Naive thymus-derived CD8-positive, alpha-beta T cell (primary cell): Measurements from ENCODE around the gene LHPP. TPM values are rescaled to one million over a fixed set of nuclear protein-coding genes. Genes with fewer than 3 reads are reported as not detected.

ENCODE experiments used
- ATAC-seq, 2 donors: fragments of 150-1000 bp; cut with Tn5 transposase in 1 of 2; sonication (Bioruptor Pico), chemical (Tn5 transposase) in 1 of 2; 1 replicate in 1 of 2; 2 replicates in 1 of 2; pipeline ENCODE4 v1.10.0; 2021; ENCODE audit warnings: mild to moderate bottlenecking in 2 of 2, moderate library complexity in 2 of 2
- POLR2A ChIA-PET: fragments of 350-600 bp; sonication (Branson Sonifier 250); formaldehyde crosslinking; loops from one replicate; lab custom pipeline; 2021; ENCODE audit warnings: antibody characterized with exemption; lab: Charles Lee
- DNase-seq, 10 donors: peaks; one replicate each; pipeline versions ENCODE4 v3.0.0 to v3.0.0-alpha.2; 2020 to 2022
- H3K27ac Mint-ChIP-seq, 10 donors: one replicate each; pipeline ENCODE4 v1.8.0; 2020 to 2022; ENCODE audit warnings: mild to moderate bottlenecking in 10 of 10, mixed read lengths in 10 of 10, moderate library complexity in 4 of 10, inconsistent platforms in 1 of 10
- H3K27me3 Mint-ChIP-seq, 5 donors: one replicate each; pipeline ENCODE4 v1.8.0; 2021 to 2022; ENCODE audit warnings: mixed read lengths in 5 of 5
- H3K36me3 Mint-ChIP-seq, 3 donors: one replicate each; pipeline ENCODE4 v1.8.0; 2020 to 2022; ENCODE audit warnings: mixed read lengths in 3 of 3, mild to moderate bottlenecking in 2 of 3, inconsistent platforms in 1 of 3
- H3K4me1 Mint-ChIP-seq, 4 donors: one replicate each; pipeline ENCODE4 v1.8.0; 2021 to 2022; ENCODE audit warnings: mixed read lengths in 4 of 4
- H3K4me3 Mint-ChIP-seq, 10 donors: one replicate each; pipeline ENCODE4 v1.8.0; 2020 to 2022; ENCODE audit warnings: mild to moderate bottlenecking in 10 of 10, mixed read lengths in 10 of 10, moderate library complexity in 6 of 10, inconsistent platforms in 1 of 10
- H3K9me3 Mint-ChIP-seq, 9 donors: one replicate each; pipeline ENCODE4 v1.8.0; 2020 to 2022; ENCODE audit warnings: mixed read lengths in 9 of 9, mild to moderate bottlenecking in 3 of 9, inconsistent platforms in 1 of 9, moderate library complexity in 1 of 9
- polyA plus RNA-seq, 3 donors: library from polyadenylated mRNA; unstranded; fragments of 300-500 nt; fragmentation: Illumina TruSeq; gene quantifications; one replicate each; pipeline ENCODE4 v1.2.3, GENCODE V29; 2021
- total RNA-seq, 8 experiments: library from RNA in 2 of 8; stranded (reverse) in 2 of 8; gene quantifications; one replicate each; pipeline ENCODE4 v1.2.3 and lab custom pipeline; 2021 to 2026

LHPP gene
- total and polyA plus RNA-seq, 5 experiments from 2014 or later, result 18.1 to 27.4 (median 23.3) TPM

GRCh38 chr10:124537891-124538290, 76.3 kb downstream of the LHPP start:
- Mint-ChIP-seq H3K4me3 (no peak overlapping the region), H3K27ac (no peak overlapping the region), H3K27me3 (no peaks in the 10 kb centered on the region), H3K9me3 (no peaks in the 10 kb centered on the region), H3K36me3 (peaks cover 0 to 3% (median 0%) of the 10 kb centered on the region in 3 donors), H3K4me1 (peaks cover 0 to 40% (median 13%) of the 10 kb centered on the region in 4 donors)
- ATAC-seq (no peak), DNase-seq (no peak)
- POLR2A ChIA-PET, result interaction anchor here (0.7 to 0.8 kb wide), 2 partner anchors 207 to 457 kb away, joined by 3 read pairs; partner anchors contain the start of gene FAM53B

DNA sequence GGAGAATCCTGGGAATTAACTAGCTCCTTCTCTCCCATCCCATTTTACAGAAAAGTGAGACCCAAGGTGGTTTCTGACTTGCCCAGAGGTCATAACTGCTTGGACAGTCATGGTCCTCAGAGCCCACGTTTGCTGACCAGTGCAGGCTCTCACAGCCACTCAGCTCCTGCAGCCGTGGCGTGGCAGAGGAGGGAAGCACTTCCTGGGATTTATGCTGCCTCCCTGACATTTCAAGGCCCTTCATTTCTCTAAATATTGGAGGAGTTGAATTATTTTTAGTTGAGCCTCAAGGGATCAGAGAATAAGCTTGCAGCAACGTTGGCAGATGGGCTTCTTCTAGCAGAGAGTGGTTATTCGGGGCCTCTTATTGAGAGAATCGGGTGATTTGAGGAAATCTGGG, 77.1 kb downstream of the LHPP start:
- Mint-ChIP-seq H3K4me1 (peaks cover 0 to 40% (median 13%) of the 10 kb centered on the region in 4 donors), H3K9me3 (no peaks in the 10 kb centered on the region), H3K4me3 (no peak overlapping the region), H3K27ac (peak overlapping the region in 1 of 10 donors; percentile 32), H3K36me3 (peaks cover 0 to 3% (median 0%) of the 10 kb centered on the region in 3 donors), H3K27me3 (no peaks in the 10 kb centered on the region)
- ATAC-seq (no peak), DNase-seq (no peak)
- POLR2A ChIA-PET, result interaction anchor here (0.6 to 1.1 kb wide), 2 partner anchors 203 to 283 kb away, joined by 3 read pairs; no protein-coding TSS in a partner anchor

- ATAC-seq (peak; percentile 83 to 90), DNase-seq (peak; percentile 44 to 81 (median 62))
- H3K27me3 Mint-ChIP-seq, result no peaks in the 10 kb centered on the region
- POLR2A ChIA-PET, result interaction anchor here (0.7 to 1.1 kb wide), 3 partner anchors 79 to 202 kb away, joined by 3 to 4 read pairs (median 3); no protein-coding TSS in a partner anchor
- H3K4me3 Mint-ChIP-seq, result peak overlapping the region in 3 of 10 donors; percentile 11 to 37 (median 23)
- H3K4me1 Mint-ChIP-seq, result peaks cover 0 to 38% (median 11%) of the 10 kb centered on the region in 4 donors
- peak overlapping the region in 2 of 10 donors; percentile 20 to 48 for H3K27ac Mint-ChIP-seq
- no peaks in the 10 kb centered on the region for H3K9me3 Mint-ChIP-seq
- peaks cover 0 to 3% (median 0%) of the 10 kb centered on the region in 3 donors for H3K36me3 Mint-ChIP-seq
These were observed 78.5 kb downstream of the LHPP start for GRCh38 chr10:124539935-124540641.

DNA sequence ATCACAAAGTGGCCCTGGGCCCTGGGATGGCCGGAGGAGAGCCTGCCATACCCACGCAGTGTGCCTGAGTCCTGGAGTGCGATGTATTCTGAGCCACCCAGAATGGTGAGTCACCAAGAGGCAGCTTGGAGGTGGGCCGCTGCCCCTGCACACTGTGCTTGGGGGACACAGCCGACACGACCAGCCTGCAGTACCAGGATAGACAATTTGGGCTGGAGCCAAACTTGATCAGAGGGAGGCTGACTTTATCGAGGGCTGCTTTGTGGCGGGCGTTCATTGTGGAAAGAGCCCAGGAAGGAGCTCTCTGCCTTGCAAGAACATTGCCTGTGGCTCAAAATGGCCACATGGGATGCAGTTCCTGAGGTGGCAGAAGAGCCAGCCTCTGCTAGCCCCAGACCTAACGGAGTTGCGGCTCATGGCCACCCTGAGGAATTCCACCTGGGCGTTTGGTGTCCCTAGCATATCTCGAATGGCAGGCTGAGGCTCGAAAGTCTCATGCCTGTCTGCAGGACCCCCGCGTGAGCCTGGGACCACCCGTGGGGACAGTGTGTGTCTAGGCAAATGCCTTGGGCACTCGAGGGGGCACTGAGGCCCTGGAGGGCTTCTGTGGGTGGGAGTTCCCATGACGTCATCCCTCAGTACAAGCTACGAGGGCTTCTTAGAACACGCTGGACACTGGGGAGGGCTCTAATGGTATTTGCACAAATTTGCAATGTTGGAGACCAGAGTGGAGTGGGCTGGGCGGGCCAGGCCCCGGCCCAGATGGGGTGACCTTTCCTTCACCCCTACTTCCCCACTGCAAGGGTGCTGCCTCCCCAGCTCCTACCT, 79.7 kb downstream of the LHPP start:
- Mint-ChIP-seq H3K4me1 (peaks cover 5 to 39% (median 20%) of the 10 kb centered on the region in 4 donors), H3K9me3 (peaks cover 0 to 1% (median 0%) of the 10 kb centered on the region in 9 donors), H3K4me3 (no peak overlapping the region), H3K36me3 (peaks cover 0 to 3% (median 0%) of the 10 kb centered on the region in 3 donors), H3K27me3 (no peaks in the 10 kb centered on the region), H3K27ac (no peak overlapping the region)
- DNase-seq, result no peak
- no peak for ATAC-seq
- POLR2A ChIA-PET, result interaction anchor here (1.1 to 1.9 kb wide), 2 partner anchors 177 to 200 kb away, joined by 3 to 6 read pairs; no protein-coding TSS in a partner anchor

GRCh38 chr10:124542336-124542735, 80.7 kb downstream of the LHPP start:
- Mint-ChIP-seq H3K9me3 (peaks cover 0 to 1% (median 0%) of the 10 kb centered on the region in 9 donors), H3K27ac (no peak overlapping the region), H3K4me3 (no peak overlapping the region), H3K4me1 (peaks cover 7 to 49% (median 20%) of the 10 kb centered on the region in 4 donors), H3K27me3 (no peaks in the 10 kb centered on the region), H3K36me3 (no peaks in the 10 kb centered on the region)
- no peak for DNase-seq
- POLR2A ChIA-PET, result interaction anchor here (1.1 to 1.9 kb wide), 2 partner anchors 176 to 199 kb away, joined by 3 to 6 read pairs; no protein-coding TSS in a partner anchor
- ATAC-seq, result no peak

GRCh38 chr10:124543146-124543545, 81.5 kb downstream of the LHPP start:
- Mint-ChIP-seq H3K4me3 (no peak overlapping the region), H3K27me3 (no peaks in the 10 kb centered on the region), H3K4me1 (peaks cover 7 to 56% (median 20%) of the 10 kb centered on the region in 4 donors), H3K27ac (no peak overlapping the region), H3K9me3 (peaks cover 0 to 1% (median 0%) of the 10 kb centered on the region in 9 donors), H3K36me3 (no peaks in the 10 kb centered on the region)
- DNase-seq, result no peak
- POLR2A ChIA-PET, result no interaction called here
- ATAC-seq, result no peak

DNA sequence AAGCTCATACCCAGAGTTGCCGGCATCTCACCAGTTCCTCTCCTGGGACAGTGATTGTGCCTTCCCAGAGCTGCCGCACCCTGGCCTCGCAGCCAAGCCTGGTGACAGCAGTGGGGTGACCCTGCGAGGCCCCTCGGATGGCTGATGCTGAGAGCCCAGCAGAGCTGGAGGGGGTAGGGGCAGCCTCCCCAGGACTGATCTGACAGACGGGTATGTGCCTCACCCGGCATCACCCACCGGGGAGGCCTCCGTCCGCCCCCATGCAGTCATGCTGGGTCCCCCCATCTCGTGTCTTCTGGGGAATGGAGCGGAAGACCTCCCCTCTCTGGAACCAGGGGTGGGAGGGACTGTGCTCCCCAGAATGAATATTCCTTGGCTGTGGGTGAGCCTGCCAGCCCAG, 82.3 kb downstream of the LHPP start:
- DNase-seq (no peak), ATAC-seq (no peak)
- H3K27me3 Mint-ChIP-seq, result no peaks in the 10 kb centered on the region
- no peak overlapping the region for H3K27ac Mint-ChIP-seq
- H3K4me3 Mint-ChIP-seq, result no peak overlapping the region
- H3K4me1 Mint-ChIP-seq, result peaks cover 7 to 57% (median 20%) of the 10 kb centered on the region in 4 donors
- no peaks in the 10 kb centered on the region for H3K36me3 Mint-ChIP-seq
- H3K9me3 Mint-ChIP-seq, result peaks cover 0 to 1% (median 0%) of the 10 kb centered on the region in 9 donors
- POLR2A ChIA-PET, result interaction anchor here (2.0 kb wide), 1 partner anchor 197 kb away, joined by 8 read pairs; no protein-coding TSS in a partner anchor

- Mint-ChIP-seq H3K27me3 (no peaks in the 10 kb centered on the region), H3K27ac (peak overlapping the region in 4 of 10 donors; percentile 6 to 56 (median 28)), H3K4me3 (peak overlapping the region in 6 of 10 donors; percentile 23 to 72 (median 60)), H3K4me1 (peaks cover 7 to 64% (median 19%) of the 10 kb centered on the region in 4 donors), H3K36me3 (no peaks in the 10 kb centered on the region), H3K9me3 (peaks cover 0 to 1% (median 0%) of the 10 kb centered on the region in 9 donors)
- POLR2A ChIA-PET, result interaction anchor here (1.1 to 2.0 kb wide), 2 partner anchors 175 to 196 kb away, joined by 6 to 8 read pairs; no protein-coding TSS in a partner anchor
- ATAC-seq, result peak in 1 of 2 donors; percentile 45
- peak in 1 of 10 donors; percentile 11 for DNase-seq
These were observed 83.1 kb downstream of the LHPP start for GRCh38 chr10:124544711-124545110.

GRCh38 chr10:124545351-124546054, 83.9 kb downstream of the LHPP start:
- H3K27ac Mint-ChIP-seq, result peak overlapping the region in 7 of 10 donors; percentile 14 to 71 (median 40)
- H3K4me1 Mint-ChIP-seq, result peaks cover 7 to 64% (median 16%) of the 10 kb centered on the region in 4 donors
- H3K27me3 Mint-ChIP-seq, result no peaks in the 10 kb centered on the region
- POLR2A ChIA-PET, result interaction anchor here (0.9 to 2.0 kb wide), 3 partner anchors 174 to 199 kb away, joined by 3 to 8 read pairs (median 6); partner anchors contain the start of gene FAM53B
- H3K36me3 Mint-ChIP-seq, result no peaks in the 10 kb centered on the region
- H3K4me3 Mint-ChIP-seq, result peak overlapping the region; percentile 46 to 72 (median 60)
- DNase-seq (peak in 2 of 10 donors; percentile 12 to 23), ATAC-seq (peak; percentile 65 to 72)
- H3K9me3 Mint-ChIP-seq, result peaks cover 0 to 1% (median 0%) of the 10 kb centered on the region in 9 donors

GRCh38 chr10:124546055-124546369, 84.4 kb downstream of the LHPP start:
- Mint-ChIP-seq H3K4me3 (peak overlapping the region in 4 of 10 donors; percentile 18 to 71 (median 58)), H3K27me3 (no peaks in the 10 kb centered on the region), H3K36me3 (no peaks in the 10 kb centered on the region), H3K27ac (peak overlapping the region in 3 of 10 donors; percentile 14 to 57 (median 52)), H3K9me3 (peaks cover 0 to 1% (median 0%) of the 10 kb centered on the region in 9 donors), H3K4me1 (peaks cover 7 to 62% (median 16%) of the 10 kb centered on the region in 4 donors)
- DNase-seq, result no peak
- POLR2A ChIA-PET, result interaction anchor here (1.1 to 2.0 kb wide), 2 partner anchors 173 to 195 kb away, joined by 6 to 8 read pairs; no protein-coding TSS in a partner anchor
- no peak for ATAC-seq

DNA sequence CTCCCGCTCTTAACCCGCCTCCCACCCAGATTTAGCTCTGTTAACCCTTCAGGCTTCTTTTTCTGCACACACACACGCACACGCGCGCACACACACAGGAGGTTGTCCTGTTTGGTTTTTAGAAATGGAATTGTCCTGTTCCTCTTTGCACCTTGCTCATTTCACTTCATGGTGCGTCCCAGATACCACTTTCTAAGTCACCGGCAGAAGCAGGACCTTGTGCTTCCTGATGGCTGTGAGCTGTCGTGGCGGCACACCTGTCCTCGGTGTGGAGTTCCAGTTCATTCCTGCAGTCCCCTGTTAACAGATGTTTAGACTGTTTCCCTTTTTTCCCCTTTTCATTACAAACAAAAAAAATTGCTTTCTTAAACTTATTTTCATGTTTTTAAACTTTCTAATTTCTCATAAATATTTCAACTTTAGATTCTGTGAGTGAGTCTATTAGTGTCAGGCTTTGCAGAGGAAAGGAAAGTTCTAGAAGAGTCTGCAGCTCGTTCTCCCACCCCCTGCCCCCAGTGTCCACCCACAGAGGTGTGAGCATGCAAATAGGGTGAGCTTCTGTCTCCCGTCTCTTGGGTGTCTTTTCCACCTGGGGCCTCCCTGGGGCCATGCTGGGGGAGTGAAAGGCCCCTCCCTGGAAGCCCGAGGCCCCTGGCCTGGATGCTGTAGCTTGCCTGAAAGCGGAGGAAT, 85.5 kb downstream of the LHPP start:
- no peak for DNase-seq
- H3K27me3 Mint-ChIP-seq, result no peaks in the 10 kb centered on the region
- H3K9me3 Mint-ChIP-seq, result peaks cover 0 to 1% (median 0%) of the 10 kb centered on the region in 9 donors
- ATAC-seq, result no peak
- peaks cover 0 to under 1% (median 0%) of the 10 kb centered on the region in 3 donors for H3K36me3 Mint-ChIP-seq
- H3K27ac Mint-ChIP-seq, result peak overlapping the region in 2 of 10 donors; percentile 47 to 71
- POLR2A ChIA-PET, result no interaction called here
- peak overlapping the region in 2 of 10 donors; percentile 33 to 34 for H3K4me3 Mint-ChIP-seq
- peaks cover 9 to 61% (median 16%) of the 10 kb centered on the region in 4 donors for H3K4me1 Mint-ChIP-seq
